IMR-90 (cell line): Measurements from ENCODE around the gene PSME3. TPM values are rescaled to one million over a fixed set of nuclear protein-coding genes. Genes with fewer than 3 reads are reported as not detected.

ENCODE experiments used
- ATAC-seq: fragments of 200-7000 bp; cut with Tn5 transposase; 2 replicates; pipeline ENCODE4 v1.9.1; 2020; ENCODE audit warnings: low read depth, mild to moderate bottlenecking, moderate library complexity
- BruUV-seq: library from RNA; stranded (reverse); fragments of 400-500 nt; replicated peaks from 2 replicates; lab custom pipeline; 2021; lab: Mats Ljungman, UMichigan
- CTCF ChIA-PET: fragments of 300-600 bp; formaldehyde crosslinking; extraction: SDS; loops from one replicate; lab custom pipeline; 2021; ENCODE audit warnings: antibody characterized with exemption; lab: Yijun Ruan, JAX
- POLR2A ChIA-PET: fragments of 300-600 bp; sonication (Branson Sonifier 250); formaldehyde crosslinking; loops from one replicate; lab custom pipeline; 2022; ENCODE audit warnings: antibody characterized with exemption; ENCODE audit not compliant: unreplicated experiment; lab: Charles Lee
- DNase-seq: peaks from one replicate; pipeline ENCODE4 v3.0.0; 2013
- H2AFZ ChIP-seq: replicated peaks from 2 replicates; pipeline ENCODE3; 2013; ENCODE audit warnings: low read length, mild to moderate bottlenecking; ENCODE audit not compliant: poor library complexity
- H2AK5ac ChIP-seq: 2 replicates; pipeline ENCODE4 v1.6.1; 2013; ENCODE audit warnings: low read depth, low read length, inconsistent platforms
- H2AK9ac ChIP-seq: replicated peaks from 2 replicates; pipeline ENCODE3; 2013; ENCODE audit warnings: mild to moderate bottlenecking, low read depth, low read length, moderate library complexity; ENCODE audit not compliant: poor library complexity
- H2BK120ac ChIP-seq: 2 replicates; pipeline ENCODE4 v1.6.1; 2013; ENCODE audit warnings: low read depth, low read length, inconsistent platforms
- H2BK15ac ChIP-seq: 3 replicates; pipeline ENCODE4 v1.6.1; 2013; ENCODE audit warnings: low read depth, low read length, inconsistent platforms
- H2BK20ac ChIP-seq: 2 replicates; pipeline ENCODE4 v1.6.1; 2013; ENCODE audit warnings: low read depth, mild to moderate bottlenecking, inconsistent platforms, low read length, moderate library complexity
- H2BK5ac ChIP-seq: 2 replicates; pipeline ENCODE4 v1.6.1; 2013; ENCODE audit warnings: mild to moderate bottlenecking, low read depth, low read length, inconsistent platforms; ENCODE audit not compliant: poor library complexity, severe bottlenecking
- H3K14ac ChIP-seq: replicated peaks from 2 replicates; pipeline ENCODE4 v1.6.1; 2013; ENCODE audit warnings: low read depth, low read length, inconsistent platforms
- H3K18ac ChIP-seq: 2 replicates; pipeline ENCODE4 v1.6.1; 2013; ENCODE audit warnings: low read depth, low read length, control low read depth
- H3K23ac ChIP-seq: 2 replicates; pipeline ENCODE4 v1.6.1; 2013; ENCODE audit warnings: low read depth, low read length, inconsistent platforms
- H3K27ac ChIP-seq: 2 replicates; pipeline ENCODE4 v1.5.1; 2013; ENCODE audit warnings: mild to moderate bottlenecking, control low read depth, low read length; ENCODE audit not compliant: insufficient read depth
- H3K27me3 ChIP-seq: 2 replicates; pipeline ENCODE4 v1.6.1; 2013; ENCODE audit warnings: low read length; ENCODE audit not compliant: control insufficient read depth, insufficient read depth
- H3K36me3 ChIP-seq: 2 replicates; pipeline ENCODE4 v1.6.1; 2013; ENCODE audit warnings: low read length, mixed read lengths; ENCODE audit not compliant: control insufficient read depth, insufficient read depth
- H3K4ac ChIP-seq: 2 replicates; pipeline ENCODE4 v1.6.1; 2013; ENCODE audit warnings: low read depth, low read length, inconsistent platforms
- H3K4me1 ChIP-seq: 2 replicates; pipeline ENCODE4 v1.6.1; 2013; ENCODE audit warnings: low read length, mixed read lengths; ENCODE audit not compliant: control insufficient read depth, insufficient read depth
- H3K4me2 ChIP-seq: 2 replicates; pipeline ENCODE4 v1.6.1; 2013; ENCODE audit warnings: low read depth, mild to moderate bottlenecking, control low read depth, low read length, moderate library complexity
- H3K4me3 ChIP-seq: 2 replicates; pipeline ENCODE4 v1.5.1; 2013; ENCODE audit warnings: low read depth, mild to moderate bottlenecking, control low read depth, low read length, moderate library complexity; ENCODE audit not compliant: insufficient read depth
- H3K56ac ChIP-seq: 2 replicates; pipeline ENCODE4 v1.6.1; 2013; ENCODE audit warnings: low read length, inconsistent platforms; ENCODE audit not compliant: insufficient read depth; ENCODE audit errors: extremely low read depth
- H3K79me1 ChIP-seq, 2 experiments: 2 replicates each; pipeline ENCODE4 v1.6.1; 2013; ENCODE audit warnings: low read length in 2 of 2, inconsistent platforms in 1 of 2, low read depth in 1 of 2
- H3K9ac ChIP-seq: 2 replicates; pipeline ENCODE4 v1.6.1; 2013; ENCODE audit warnings: low read depth, low read length, control low read depth
- H3K9me1 ChIP-seq: 2 replicates; pipeline ENCODE4 v1.6.1; 2013; ENCODE audit warnings: low read length, inconsistent platforms; ENCODE audit not compliant: insufficient read depth
- H3K9me3 ChIP-seq: 2 replicates; pipeline ENCODE4 v1.6.1; 2013; ENCODE audit warnings: low read length; ENCODE audit not compliant: control insufficient read depth, insufficient read depth
- H4K20me1 ChIP-seq: 2 replicates; pipeline ENCODE4 v1.6.1; 2013; ENCODE audit warnings: low read length, inconsistent platforms; ENCODE audit not compliant: insufficient read depth
- H4K5ac ChIP-seq: 2 replicates; pipeline ENCODE4 v1.6.1; 2013; ENCODE audit warnings: mild to moderate bottlenecking, low read depth, low read length, control low read depth
- H4K8ac ChIP-seq, 2 experiments: 2 replicates each; pipeline ENCODE4 v1.6.1; 2013; ENCODE audit warnings: low read depth in 2 of 2, low read length in 2 of 2, control low read depth in 1 of 2, inconsistent platforms in 1 of 2
- H4K91ac ChIP-seq: 2 replicates; pipeline ENCODE4 v1.6.1; 2013; ENCODE audit warnings: low read depth, low read length, inconsistent platforms; ENCODE audit not compliant: insufficient read depth
- CEBPB ChIP-seq: IDR thresholded peaks from 2 replicates; pipeline ENCODE4 v1.6.1; 2012; ENCODE audit warnings: low read depth, low read length, improper control_type of control experiment
- CHD1 ChIP-seq: IDR thresholded peaks from 2 replicates; pipeline ENCODE4 v1.6.1; 2012; ENCODE audit warnings: low read depth, low read length, improper control_type of control experiment
- ELK1 ChIP-seq: fragments of 150-350 bp; IDR thresholded peaks from 2 replicates; pipeline ENCODE4 v1.6.1; 2016; ENCODE audit warnings: low read depth, mild to moderate bottlenecking, low read length, moderate library complexity, borderline replicate concordance
- MAFK ChIP-seq: IDR thresholded peaks from 2 replicates; pipeline ENCODE4 v1.6.1; 2012; ENCODE audit warnings: low read depth, low read length, improper control_type of control experiment
- MAZ ChIP-seq: IDR thresholded peaks from 2 replicates; pipeline ENCODE4 v1.6.1; 2012; ENCODE audit warnings: low read depth, mild to moderate bottlenecking, low read length, improper control_type of control experiment, moderate library complexity, borderline replicate concordance
- POLR2A ChIP-seq: IDR thresholded peaks from 2 replicates; pipeline ENCODE4 v1.6.1; 2012; ENCODE audit warnings: mild to moderate bottlenecking, low read depth, low read length
- RAD21 ChIP-seq: IDR thresholded peaks from 2 replicates; pipeline ENCODE4 v1.6.1; 2012; ENCODE audit warnings: low read length, improper control_type of control experiment
- SMC3 ChIP-seq: fragments of 150-350 bp; IDR thresholded peaks from 2 replicates; pipeline ENCODE4 v1.6.1; 2016; ENCODE audit warnings: low read depth, mild to moderate bottlenecking, antibody characterized with exemption, low read length, moderate library complexity
- WGBS, 2 experiments: methylation state at CpG; one replicate each; pipeline versions ENCODE4 v1.1.5 to v1.1.7; 2013; ENCODE audit warnings: missing lambda C conversion rate in 2 of 2; ENCODE audit not compliant: insufficient read length in 1 of 2; ENCODE audit errors: extremely low coverage in 2 of 2; 5-methylcytosine and 5-hydroxymethylcytosine counted together
- dilution Hi-C: fragments of 300-500 bp; cut with HindIII; formaldehyde crosslinking; loops from one replicate; pipeline ENCODE4 v1.14.3; 2018; ENCODE audit warnings: low sequenced_read_pairs; ENCODE audit not compliant: unreplicated experiment
- in situ Hi-C: fragments of 300-500 bp; cut with MboI; formaldehyde crosslinking; loops from 3 replicates; pipeline ENCODE4 v1.14.3; 2019; ENCODE audit warnings: low sequenced_read_pairs, inconsistent platforms, mixed read lengths
- intact Hi-C: fragments of 100-400 bp; cut with micrococcal nuclease; formaldehyde crosslinking; loops from 2 replicates; pipeline ENCODE4 v1.10.0; 2022
- polyA plus RNA-seq, 3 experiments: library from polyadenylated mRNA; depleted of rRNA; stranded (reverse); fragments of >200 nt; gene quantifications; 2 replicates each; pipeline ENCODE4 v1.2.3, GENCODE V29; 2012; ENCODE audit warnings: low replicate concordance in 1 of 3
- total RNA-seq: library from RNA; depleted of rRNA; stranded (reverse); fragments of >200 nt; gene quantifications from 2 replicates; pipeline ENCODE4 v1.2.3, GENCODE V29; 2012

Gene PSME3
- total and polyA plus RNA-seq, 2 of the 4 experiments (the other 2 are of a cell fraction) = 72.4 to 100 TPM

DNA sequence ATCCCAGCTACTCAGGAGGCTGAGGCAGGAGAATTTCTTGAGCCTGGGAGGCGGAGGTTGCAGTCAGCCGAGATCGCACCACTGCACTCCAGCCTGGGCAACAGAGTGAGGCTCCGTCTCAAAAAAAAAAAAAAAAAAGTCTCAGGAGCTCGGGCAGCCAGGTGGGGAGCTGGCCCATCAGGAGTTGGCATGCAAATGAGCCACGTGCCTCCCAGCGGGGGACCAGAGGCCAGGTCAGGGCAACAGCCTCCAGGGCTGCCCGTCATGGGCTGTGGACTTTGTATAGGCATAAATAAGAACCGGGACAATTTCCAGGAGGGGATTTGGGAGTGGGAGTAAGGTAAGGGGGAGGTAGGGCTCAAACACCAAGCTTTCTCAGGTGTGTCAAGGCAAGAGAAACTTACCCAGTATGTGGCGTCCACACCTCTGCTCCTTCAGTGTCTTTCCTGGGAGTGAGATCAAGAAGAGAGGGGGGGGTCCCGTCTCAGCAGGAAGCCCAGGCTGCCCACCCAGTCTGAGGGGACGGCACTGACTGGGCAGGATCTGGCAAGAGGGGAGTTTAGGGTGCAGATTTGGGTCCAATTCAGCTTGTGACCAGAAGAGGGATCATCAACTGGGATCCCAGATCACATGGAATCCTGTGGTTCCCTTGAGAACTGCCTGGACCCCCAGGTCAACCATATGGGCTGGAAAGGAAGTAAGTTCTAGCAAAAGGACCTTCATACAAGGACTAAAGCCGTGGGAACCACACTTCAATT, 45.1 kb downstream of the PSME3 start:
- TF ChIP-seq POLR2A (no peak), RAD21 (no peak), CHD1 (no peak), MAZ (no peak), SMC3 (no peak), ELK1 (no peak), MAFK (no peak), CEBPB (no peak)
- Histone ChIP-seq H3K4ac (no peak overlapping the region), H2BK5ac (no peak overlapping the region), H3K23ac (no peak overlapping the region), H4K5ac (no peak overlapping the region), H3K4me1 (peaks cover 4% of the 10 kb centered on the region; the same call in 1 of the 2 replicates), H3K4me2 (no peak overlapping the region), H2AFZ (no peak overlapping the region), H2AK9ac (no peak overlapping the region), H2BK15ac (no peak overlapping the region), H4K91ac (no peak overlapping the region), H4K8ac (no peak overlapping the region), H3K9me1 (no peaks in the 10 kb centered on the region), H3K18ac (no peak overlapping the region), H3K9me3 (no peaks in the 10 kb centered on the region), H4K20me1 (no peaks in the 10 kb centered on the region), H3K79me1 (no peaks in the 10 kb centered on the region), H3K14ac (no peak overlapping the region), H2BK20ac (no peak overlapping the region), H3K56ac (no peak overlapping the region), H3K36me3 (no peaks in the 10 kb centered on the region), H3K4me3 (no peak overlapping the region), H3K27me3 (peaks cover 31% of the 10 kb centered on the region), H2AK5ac (no peak overlapping the region), H3K27ac (no peak overlapping the region), H3K9ac (no peak overlapping the region), H2BK120ac (no peak overlapping the region)
- no TSS peak for BruUV-seq
- POLR2A ChIA-PET = no interaction called here
- intact Hi-C loops (no loop called here), in situ Hi-C loops (loop anchor here (25.0 kb wide), 1 partner anchor 434 kb away; no protein-coding TSS in a partner anchor), dilution Hi-C loops (no loop called here)
- CTCF ChIA-PET = interaction anchor here (0.6 kb wide), 1 partner anchor 108 kb away, joined by 8 read pairs; no protein-coding TSS in a partner anchor
- DNase-seq = no peak
- 100% methylated on average over 2 of the region's 13 CpGs; no CpG with 5 or more reads in 1 of the 2 experiments for WGBS, 2 experiments
- ATAC-seq = no peak
